Colon (tissue), 2 donors: ENCODE data around the gene RPL41.
"Not testable (repeated sequence)": the region's sequence is repeated elsewhere in the genome, so short reads cannot be mapped to it uniquely, and the experiment has no call there.

Source experiments
- FAIRE-seq: peaks from 2 replicates; lab custom pipeline; 2012; peaks lifted over from hg19 to GRCh38; lab: Jason Lieb, UNC
- donor health status: control.
- donor health status: control.

Gene RPL41

DNA sequence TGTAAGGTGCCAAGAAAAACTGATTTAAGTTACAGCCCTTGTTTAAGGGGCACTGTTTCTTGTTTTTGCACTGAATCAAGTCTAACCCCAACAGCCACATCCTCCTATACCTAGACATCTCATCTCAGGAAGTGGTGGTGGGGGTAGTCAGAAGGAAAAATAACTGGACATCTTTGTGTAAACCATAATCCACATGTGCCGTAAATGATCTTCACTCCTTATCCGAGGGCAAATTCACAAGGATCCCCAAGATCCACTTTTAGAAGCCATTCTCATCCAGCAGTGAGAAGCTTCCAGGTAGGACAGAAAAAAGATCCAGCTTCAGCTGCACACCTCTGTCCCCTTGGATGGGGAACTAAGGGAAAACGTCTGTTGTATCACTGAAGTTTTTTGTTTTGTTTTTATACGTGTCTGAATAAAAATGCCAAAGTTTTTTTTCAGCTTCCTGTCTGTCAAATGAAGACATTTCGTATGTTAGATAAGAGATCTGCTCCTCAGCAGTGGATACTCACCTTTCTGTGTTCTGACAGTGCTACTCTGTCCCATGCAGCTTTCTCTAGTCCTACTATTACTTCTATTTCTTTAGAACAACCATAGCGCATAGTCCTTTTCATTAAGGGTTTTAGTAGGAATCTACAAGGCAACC, 13.2 kb upstream of the RPL41 start:
- FAIRE-seq = no peak

DNA sequence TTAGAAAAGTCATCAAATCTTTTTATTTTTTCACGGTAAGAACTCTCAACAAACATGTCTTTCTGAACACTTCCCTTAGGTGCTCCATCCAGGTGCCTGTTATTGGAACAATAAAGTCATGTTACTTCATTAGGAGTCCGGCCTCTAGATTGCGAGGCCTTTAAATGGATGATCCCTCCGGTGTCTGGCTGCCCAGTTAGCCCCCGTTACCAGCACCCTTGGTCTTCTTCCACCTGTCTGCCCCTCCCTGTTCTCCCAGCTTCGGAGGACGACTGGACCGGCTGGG, 12.7 kb upstream of the RPL41 start:
- FAIRE-seq = no peak

- FAIRE-seq = no peak
Measured at GRCh38 chr12:56104109-56104814, 12.2 kb upstream of the RPL41 start, which contains the start of gene PA2G4. Gene PA2G4 (plus strand): TSS chr12:56104559. CDS start chr12:56104738, 179 bp downstream.

DNA sequence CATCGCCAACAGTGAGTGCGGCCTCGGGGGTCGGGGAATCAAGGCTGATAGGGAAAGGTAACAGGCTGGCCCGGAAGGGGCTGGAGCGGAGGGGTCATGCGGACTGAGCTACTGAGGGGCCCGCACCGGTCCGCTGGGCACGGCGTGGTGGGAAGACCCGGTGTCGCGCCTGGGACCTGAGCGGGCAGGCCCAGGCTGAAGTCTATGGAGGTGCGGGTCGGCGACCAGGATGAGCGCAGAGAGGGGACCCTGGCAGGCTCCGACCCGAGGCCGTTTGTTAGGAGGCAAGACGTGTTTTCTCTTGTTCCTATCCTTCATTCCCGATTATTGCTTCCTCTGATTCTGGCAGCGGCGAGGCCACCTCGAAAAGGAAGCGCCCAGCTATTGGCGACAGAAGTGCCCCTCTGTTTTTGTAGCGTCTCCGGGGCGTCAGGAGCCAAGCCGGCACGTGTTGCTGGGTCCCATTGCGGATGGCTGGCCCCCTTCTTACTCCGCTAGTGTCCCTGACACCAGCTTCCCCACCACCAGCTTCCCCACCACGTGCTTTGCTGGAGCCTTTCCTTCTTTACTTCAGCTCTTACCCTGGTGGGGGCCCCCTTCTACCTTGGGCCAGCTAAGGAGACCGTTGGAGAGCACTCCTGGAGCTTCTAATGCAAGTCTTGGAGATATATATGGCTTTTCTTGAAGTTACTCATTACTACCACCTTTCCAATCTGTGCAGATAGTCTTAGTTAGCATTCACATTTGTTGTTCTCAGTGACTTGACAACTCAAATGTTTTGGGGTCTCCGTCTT, 11.4 kb upstream of the RPL41 start:
- FAIRE-seq = no peak

- FAIRE-seq = no peak
Measured at GRCh38 chr12:56105609-56105902, 10.9 kb upstream of the RPL41 start.

DNA sequence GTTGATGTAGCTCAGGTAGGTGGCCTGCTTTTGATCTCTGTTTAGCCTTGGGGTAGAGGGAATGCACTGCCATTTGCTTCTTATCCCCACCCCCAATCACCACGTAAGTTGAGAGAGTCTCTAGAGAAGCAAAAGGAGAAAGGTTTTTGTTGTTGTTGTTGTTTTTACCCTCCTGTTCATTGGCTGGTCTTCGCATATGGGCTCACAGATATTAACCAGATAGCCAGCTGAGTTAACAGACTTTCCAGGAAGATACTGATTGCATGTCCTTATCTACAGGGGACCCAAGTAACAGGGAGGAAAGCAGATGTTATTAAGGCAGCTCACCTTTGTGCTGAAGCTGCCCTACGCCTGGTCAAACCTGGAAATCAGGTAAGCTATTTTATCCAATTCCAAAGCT, 9.2 kb upstream of the RPL41 start:
- no peak for FAIRE-seq

DNA sequence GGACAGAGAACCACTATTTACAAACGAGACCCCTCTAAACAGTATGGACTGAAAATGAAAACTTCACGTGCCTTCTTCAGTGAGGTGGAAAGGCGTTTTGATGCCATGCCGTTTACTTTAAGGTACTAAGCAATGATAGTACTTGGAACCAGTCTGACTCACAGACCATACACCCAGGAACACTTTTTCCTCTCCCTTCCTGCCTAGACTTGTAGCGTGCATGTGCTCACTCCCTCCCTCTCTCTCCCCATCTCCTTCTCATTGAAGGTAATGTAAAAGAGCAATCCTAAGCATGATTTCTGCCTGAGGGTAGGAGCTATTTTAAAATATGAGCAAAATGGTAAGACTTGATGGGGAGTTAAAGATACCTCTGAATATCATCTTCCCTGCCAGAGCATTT, 5.9 kb upstream of the RPL41 start:
- no peak for FAIRE-seq

DNA sequence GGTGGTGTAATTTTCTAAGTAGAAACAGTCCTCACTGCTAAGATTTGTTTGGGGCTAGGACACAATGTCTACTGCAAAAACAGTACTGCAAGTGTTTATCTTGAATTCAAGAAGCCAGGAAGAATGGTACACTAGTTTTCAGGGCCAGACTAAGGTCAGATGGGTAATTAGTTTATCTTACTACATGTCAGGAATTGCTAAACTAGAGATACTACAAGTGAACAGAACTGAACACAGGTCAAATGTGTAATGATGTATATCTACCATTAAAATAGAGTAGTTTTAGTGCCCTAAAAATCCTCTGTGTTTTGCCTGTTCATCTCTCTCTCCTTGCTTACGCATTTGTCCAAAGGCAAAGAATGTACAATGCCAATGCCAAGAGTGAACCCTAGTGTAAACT, 2.3 kb upstream of the RPL41 start:
- no peak for FAIRE-seq

- FAIRE-seq = no peak
Measured at GRCh38 chr12:56115329-56115728, 1.1 kb upstream of the RPL41 start.

- FAIRE-seq = not testable (repeated sequence)
Measured at GRCh38 chr12:56117082-56117706, 761 bp downstream of the RPL41 start.

DNA sequence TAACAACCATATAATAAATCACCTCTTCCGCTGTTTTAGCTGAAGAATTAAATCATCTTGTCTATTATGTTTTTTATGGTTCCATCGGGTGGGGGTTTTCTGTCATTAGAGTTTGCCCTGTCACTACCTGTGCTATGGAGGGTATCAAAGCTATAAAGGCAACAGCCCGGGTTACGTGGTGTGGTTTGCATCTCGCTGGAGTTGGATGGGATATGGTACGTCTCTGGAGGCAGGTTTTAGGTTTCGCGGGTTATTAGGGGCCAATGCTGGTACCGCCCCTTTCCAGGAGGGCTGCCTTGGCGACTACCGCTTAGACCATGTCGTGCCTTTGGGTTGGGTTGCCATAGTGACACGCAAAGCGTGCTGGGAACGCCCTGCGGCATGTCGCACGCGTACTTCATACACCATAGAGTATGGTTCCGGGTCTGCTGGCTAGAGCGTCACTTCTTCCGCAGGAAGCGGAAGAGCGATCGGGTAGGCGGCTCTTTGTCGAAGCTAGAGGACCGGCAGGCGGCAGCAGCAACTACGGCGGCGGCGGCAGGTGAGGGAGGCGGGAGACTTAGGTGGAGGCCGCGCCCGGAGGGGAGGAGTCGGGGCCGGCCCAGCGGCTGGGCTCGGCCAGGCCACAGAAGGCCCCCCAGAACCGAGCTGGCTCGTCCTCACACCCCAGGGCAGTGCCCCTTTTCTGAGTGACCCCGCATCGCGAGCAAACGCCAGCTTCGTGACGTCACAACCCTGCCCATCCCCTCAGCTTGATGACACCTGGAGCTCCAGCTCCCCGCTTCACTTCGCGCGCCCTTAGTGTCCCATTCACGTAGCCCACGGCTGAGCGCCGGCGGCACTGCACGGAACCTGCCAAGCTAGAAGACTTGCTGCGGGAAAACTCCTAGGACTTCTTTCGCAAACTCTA, 1.6 kb downstream of the RPL41 start, which contains the start of gene ZC3H10:
TSS of gene ZC3H10 (plus strand) at position 489 of the 910 bp plus-strand sequence. CDS start 2,297 bp downstream, outside the sequence.
- no peak for FAIRE-seq

DNA sequence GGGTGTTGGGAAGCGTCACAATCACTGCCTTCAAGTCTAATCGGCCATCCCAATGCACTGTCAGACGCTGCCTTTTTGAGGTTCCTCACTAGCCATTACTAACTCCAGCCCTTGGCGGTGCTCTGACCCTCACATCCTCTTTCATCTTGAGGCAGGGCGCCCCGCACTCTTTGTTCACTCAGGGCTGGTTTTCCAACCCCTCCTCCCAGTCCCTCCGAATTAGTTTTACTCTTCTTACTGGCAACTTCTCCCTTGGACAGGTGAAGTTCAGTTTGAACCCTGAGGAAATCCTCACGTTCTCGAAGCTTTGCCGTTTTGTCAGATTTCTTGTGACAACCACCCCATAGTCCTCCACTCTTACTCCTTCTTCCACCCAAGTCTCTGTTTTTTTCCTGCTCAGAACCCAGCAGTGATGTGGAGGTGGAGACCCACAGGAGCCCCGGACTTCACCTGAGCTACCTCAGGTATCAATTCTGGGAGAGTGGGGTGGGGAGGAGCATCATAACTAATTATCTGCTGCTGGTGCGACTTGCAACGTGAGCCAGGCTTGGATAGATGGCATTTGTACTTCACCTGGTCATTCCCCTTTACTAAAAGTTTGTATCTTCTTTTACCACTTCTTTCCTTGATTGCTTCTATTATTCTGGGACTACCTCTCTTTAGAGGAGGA, 2.4 kb downstream of the RPL41 start:
- FAIRE-seq = no peak

GRCh38 chr12:56119361-56119796, 2.9 kb downstream of the RPL41 start:
- FAIRE-seq = no peak

- no peak for FAIRE-seq
Measured at GRCh38 chr12:56120158-56120846, 3.9 kb downstream of the RPL41 start.

DNA sequence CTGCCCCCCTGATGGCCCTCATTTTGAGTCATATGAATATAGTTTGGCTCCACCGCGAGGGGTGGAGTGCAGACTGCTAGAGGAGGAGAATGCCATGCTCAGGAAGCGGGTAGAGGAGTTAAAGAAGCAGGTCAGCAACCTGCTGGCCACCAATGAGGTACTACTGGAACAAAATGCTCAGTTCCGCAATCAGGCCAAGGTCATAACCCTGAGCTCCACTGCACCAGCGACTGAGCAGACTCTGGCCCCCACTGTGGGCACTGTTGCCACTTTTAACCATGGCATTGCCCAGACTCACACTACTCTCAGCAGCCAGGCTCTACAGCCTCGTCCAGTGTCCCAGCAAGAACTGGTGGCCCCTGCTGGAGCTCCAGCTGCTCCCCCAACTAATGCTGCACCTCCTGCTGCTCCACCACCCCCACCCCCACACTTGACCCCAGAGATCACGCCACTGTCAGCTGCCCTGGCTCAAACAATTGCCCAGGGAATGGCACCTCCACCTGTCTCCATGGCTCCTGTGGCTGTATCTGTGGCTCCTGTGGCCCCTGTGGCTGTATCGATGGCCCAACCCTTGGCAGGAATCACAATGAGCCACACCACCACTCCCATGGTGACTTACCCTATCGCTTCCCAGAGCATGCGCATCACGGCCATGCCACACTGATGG, 4.9 kb downstream of the RPL41 start:
- FAIRE-seq = no peak

GRCh38 chr12:56122637-56123036, 6.2 kb downstream of the RPL41 start:
- FAIRE-seq = no peak

- FAIRE-seq = no peak
Measured at GRCh38 chr12:56124133-56124532, 7.7 kb downstream of the RPL41 start.

DNA sequence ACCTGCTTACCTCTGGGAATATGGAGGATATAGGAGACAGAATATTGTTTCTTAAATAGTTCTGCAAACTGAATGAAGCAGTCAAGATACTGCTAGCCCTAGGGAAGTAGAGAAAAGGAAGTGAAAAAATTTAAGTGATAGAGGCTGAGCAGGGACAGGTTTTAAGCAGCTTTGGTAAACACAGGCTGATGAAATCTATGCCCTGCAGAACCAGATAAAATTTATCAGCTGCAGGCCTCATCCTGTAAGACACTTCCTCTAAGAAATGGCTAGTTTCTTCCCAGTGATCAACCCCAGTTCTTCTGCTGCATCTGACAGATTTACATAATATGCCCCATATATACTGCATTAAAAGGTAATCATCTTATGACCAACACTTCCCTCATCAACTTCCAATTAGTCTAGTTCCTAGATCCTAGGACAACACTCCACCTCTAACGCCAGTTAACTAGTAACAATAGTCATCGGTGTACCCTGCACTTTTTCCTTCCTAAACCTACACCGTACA, 10.4 kb downstream of the RPL41 start:
- no peak for FAIRE-seq

GRCh38 chr12:56127485-56127887, 11.1 kb downstream of the RPL41 start:
- no peak for FAIRE-seq
